HG02588 (cell line): ENCODE measurements around the gene ZNF445.
"Not testable (repeated sequence)": the region's sequence is repeated elsewhere in the genome, so short reads cannot be mapped to it uniquely, and the experiment has no call there.

Experiments
- ATAC-seq: cut with Tn5 transposase; IDR thresholded peaks from one replicate; pipeline ENCODE4 v1.9.1; 2021; ENCODE audit warnings: mild to moderate bottlenecking, moderate library complexity; ENCODE audit not compliant: unreplicated experiment

The ZNF445 gene

DNA sequence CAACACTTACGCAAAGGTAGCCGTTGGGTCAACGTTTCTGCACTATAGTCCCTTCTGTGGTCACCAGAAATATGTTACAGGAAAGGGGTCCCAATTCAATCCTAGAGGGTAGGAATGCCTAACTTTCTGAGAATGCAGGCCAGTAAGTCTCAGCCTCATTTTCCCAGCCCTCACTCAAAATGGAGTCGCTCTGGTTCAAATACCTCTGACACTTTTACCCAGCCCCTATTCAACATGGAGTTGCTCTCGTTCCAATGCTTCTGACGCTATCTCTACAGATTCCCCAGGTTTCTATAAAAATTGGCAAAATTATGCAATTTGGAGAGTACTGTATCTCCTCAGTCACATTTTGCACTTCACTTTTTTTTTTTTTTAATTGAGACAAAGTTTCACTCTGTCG, 39.7 kb downstream of the ZNF445 start:
- no peak for ATAC-seq

DNA sequence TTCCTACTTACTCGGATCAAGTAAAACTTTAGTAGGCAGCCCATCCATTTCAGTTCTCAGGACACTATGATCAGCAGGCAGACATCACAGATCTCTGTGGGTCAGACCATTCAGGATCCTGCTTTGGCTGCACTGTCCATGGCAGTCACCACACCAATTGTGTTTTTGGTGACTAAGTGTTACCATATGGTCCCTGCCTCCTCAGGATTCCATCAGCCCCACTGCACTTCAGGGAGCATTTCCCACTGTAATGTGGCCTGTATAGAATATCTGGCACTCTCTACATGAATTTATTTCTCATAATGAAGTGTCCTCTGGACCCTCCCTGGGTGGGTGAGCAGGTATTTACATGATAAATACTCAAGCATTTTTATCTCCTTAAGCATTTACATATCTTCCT, 41.3 kb downstream of the ZNF445 start:
- no peak for ATAC-seq

DNA sequence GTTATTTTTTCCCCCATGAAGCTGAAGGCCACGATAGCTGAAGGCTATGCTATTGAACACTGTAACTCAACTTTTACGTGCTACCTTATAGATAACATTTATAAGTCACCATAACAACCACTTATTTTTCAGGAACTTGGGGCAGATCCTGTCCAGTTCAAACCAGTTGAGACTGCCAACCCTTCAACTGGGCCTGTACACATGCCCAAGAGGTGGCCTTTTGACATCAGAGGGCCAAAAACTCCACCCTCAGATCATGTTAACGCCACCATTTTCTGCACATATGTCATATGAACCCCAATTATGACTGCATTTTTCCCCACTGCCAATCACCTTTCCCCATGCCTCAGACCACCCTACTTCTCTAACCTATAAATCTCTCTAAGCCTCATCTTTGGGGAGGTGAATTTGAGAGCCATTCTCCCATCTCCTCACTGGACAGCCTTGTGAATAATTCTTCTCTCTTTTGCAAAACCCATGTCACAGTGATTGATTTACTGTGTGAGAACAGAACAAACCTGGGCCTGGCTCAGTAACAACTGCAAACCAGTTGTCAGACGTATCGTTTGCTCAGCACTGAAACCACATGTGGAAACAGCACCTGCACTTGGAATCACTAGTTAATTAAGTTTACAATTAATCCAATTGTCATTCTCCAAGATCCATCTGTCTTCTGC, 42.5 kb downstream of the ZNF445 start:
- ATAC-seq = no peak

DNA sequence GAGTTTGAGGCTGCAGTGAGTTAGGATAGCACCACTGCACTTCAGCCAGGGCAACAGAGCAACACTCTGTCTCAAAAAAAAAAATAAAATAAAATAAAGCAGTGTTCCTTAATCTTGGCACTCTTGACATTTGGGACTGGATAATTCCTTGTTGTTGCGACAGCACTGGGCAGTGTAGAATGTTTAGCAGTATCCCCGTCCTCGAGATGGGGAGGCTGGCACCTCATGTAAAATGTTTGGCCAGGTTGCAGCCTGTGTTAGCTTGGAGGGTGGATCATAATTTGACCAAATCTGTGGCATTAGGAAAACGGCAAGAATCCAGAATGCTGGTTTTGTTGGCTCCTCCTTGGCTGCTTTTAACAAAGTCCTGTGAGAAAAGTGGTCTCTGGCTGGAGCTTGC, 47.0 kb downstream of the ZNF445 start:
- ATAC-seq = no peak

DNA sequence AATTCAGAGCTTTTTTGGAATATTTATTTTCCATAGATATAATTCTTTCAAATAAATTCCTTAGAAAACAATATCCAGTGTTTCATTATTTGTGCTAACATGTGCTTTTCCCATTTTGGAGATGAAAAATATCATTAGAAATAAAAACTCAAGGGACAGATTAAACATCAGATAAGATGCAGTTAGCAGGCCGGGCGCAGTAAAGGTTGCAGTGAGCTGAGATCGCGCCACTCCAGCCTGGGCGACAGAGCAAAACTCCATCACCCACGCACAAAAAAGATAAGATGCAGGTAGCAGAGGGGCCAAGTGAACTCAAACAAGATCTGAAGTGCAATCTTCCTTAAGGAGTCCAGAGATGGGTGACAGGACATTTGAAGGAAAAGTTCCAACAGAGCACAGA, 48.0 kb downstream of the ZNF445 start:
- ATAC-seq = no peak

DNA sequence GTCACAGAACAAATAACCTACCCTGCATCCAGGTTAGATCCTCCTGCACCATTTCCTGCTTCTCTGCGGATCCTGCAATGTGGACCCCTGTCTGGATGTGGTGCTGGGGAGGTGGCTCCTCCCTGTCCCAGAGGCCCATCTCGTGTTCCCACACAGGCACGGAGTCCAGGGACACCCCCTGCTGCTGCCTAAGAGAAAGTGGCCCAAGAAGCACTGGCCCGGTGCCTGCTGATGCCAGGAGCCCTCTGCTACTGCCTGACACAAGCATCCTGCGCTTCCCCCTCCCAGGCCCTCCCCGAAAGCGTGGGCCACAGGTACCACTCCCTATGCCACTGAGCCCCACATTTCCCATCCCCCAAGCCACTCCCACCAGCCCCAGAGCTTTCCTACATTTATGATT, 48.6 kb downstream of the ZNF445 start:
- ATAC-seq = no peak

DNA sequence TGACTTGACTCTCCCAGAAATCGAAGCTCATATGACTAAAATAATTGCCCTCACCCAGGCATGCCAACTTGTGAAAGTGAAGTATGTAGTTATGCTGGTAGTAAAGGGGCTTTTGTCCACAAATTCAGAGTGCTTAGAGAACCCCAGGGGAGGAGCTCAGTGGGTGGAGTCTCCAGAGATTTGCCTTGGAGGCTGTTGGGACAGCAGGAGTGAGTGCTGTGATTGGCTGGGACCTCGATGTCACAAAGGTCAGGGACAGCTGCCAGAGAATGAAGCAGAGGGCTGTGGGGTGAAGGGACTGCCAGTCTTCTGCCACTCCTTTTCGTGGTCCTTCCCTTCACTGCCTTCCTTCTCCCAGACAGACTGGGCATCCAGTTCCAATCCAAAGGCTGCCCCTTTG, 49.8 kb downstream of the ZNF445 start:
- ATAC-seq = no peak

DNA sequence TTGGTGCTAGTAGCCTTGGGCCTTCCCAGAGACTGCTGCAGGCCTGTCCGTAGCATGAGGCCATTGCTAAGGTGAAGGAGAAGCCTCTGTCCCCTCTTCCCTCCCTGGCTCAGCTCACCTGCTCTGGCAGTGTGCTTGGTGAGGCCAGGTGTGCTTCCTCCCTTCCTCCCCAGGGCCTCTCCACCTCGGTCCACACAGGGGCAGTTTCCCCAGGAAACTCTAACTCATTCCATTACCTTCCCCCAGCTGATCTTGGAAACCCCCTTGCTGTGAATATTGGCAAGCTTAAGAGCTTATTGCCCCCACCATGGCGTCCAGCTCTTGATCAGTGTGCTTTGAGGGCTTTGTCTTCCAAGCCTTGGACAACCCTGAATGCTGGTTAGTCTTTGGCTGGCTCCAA, 52.7 kb downstream of the ZNF445 start:
- ATAC-seq = no peak

DNA sequence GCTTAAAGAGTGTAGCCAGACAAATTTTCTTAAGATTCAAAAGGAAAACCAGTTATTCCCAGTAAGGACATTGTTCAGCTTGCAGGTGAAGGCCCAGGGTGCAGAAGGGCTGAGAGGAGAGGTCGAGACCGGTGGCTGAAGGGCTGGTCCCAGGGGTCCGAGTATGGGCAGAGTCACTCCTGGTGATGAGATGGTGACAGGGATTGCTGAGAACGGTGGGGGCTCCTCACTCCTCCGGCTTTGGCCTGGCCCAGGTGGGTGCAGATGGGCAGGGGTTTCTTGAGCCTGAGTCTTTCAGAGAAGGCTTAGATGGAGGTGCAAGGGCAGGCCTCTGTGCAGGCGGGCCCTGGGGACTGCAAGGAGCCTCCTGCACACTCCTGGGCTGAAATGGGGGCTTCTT, 56.2 kb downstream of the ZNF445 start:
- no peak for ATAC-seq

DNA sequence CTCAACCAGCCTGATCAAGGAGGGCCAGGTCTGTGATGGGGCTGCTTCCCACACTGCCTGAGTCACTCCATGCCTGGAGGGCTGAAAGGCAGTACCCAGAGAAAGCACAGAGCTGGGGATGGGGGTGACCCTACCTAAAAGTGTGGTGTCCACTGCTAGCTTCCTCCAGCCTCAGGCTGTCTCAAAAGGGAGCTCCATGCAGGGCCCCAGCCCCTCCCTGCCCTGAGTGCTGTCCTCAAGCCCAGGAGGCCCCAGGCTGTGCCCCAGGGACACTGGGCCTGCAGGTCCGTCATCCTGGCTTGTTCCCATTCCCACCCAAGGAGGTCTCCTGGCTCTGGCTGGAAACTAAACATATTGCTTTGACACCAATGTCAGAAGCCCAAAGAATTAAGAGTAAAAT, 56.8 kb downstream of the ZNF445 start:
- no peak for ATAC-seq

DNA sequence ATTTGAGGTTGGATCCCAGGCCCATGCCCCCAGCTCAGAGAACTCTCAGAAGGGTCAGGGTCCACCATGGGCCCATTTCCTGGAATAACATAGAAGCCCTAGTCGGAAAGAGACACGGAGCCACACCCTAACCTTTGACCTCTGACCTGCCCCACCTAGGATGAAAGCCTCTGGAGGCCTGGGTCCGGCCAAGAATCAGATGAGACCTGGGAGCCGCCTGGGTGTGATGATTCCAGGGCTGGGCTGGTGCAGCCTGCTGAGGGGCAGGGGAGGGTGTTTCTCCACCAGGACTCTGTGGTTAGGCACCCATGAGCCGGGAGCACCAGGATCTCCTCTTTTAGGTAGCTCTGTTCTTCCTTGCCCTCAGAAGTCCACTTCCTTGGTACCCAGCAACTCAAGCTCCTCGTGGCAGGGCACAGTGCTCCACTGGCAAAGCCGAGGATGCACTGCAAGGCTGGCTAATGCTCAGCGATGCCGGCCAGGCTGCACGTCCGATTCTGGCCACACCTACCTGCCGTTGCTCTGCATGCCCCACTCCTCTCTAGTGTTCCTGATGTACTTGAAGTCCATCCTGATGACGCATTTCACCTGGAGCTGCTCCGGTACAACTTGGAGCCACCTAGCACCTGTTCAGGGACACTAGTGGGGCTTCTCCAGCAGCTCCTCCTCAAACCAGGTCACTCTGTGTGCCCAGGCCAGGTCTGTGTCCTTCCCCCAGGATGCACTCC, 57.4 kb downstream of the ZNF445 start:
- no peak for ATAC-seq

DNA sequence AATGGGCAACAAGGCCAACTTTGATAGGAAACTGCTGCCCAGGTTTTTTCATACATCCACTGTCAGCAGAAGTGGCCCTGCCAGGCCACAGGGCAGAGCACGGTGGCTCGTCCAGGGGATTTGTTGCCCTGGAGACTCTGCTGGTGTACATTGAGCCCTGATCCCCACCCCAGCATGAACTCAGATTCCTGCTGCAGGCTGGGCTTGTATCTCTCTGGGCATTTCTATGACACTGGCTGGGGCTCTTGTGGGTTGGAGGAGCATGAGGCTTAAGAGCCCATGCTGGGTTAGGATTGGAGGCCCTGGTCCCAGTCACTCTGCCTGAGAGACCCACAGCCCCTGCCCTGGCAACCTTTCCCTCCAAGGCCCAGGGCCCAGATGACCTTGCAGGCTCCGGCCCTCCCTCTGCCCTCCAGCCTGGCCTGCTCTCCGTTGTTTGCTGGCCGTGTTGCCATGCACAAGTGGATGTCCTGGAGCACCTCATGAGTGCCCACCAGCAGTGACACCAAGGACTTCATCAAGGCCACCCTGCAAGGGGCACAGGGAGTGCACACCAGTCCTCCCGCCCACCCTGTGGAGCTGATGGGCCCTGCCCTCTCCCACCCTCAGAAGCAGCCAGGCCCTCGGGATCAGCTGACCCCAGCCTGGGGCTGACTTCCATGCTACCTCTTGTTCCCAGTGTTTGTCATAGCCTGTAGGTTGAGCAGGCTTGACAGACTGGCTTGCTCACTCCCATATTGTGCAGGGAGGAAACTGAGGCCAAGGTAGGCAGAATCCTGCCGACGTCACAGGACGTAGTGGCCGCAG, 58.2 kb downstream of the ZNF445 start:
- ATAC-seq = no peak

DNA sequence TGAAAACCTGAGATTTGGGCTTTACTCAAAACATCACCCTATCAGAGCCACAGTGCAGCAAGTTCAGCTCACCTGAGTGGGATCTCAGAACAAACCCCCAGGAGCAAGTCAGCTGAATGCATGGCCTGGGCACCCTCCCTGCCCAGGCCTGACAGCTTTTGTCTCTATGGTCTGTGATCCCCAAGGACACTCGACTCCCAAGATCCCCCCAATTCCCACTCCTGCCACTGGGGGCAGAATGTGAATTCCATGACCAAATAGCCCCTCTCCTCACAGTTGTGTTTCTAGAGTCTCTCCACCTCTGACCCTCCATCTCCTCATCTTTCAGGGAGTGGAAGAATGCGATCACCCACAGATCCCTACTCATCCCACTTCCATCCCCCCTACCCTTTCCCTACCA, 58.9 kb downstream of the ZNF445 start:
- ATAC-seq = no peak

DNA sequence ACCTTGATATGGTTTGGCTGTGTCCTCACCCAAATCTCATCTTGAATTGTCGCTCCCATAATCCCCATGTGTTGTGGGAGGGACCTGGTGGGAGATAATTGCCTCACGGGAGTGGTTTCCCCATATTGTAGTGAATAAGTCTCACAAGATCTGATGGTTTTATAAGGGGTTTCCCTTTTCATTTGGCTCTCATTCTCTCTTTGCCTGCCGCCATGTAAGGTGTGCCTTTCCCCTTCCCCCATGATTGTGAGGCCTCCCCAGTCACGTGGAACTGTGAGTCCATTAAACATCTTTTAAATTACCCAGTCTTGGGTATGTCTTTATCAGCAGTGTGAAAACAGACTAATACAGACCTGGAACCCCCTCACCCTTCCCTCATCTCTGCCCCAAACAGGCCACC, 59.4 kb downstream of the ZNF445 start:
- not testable (repeated sequence) for ATAC-seq

DNA sequence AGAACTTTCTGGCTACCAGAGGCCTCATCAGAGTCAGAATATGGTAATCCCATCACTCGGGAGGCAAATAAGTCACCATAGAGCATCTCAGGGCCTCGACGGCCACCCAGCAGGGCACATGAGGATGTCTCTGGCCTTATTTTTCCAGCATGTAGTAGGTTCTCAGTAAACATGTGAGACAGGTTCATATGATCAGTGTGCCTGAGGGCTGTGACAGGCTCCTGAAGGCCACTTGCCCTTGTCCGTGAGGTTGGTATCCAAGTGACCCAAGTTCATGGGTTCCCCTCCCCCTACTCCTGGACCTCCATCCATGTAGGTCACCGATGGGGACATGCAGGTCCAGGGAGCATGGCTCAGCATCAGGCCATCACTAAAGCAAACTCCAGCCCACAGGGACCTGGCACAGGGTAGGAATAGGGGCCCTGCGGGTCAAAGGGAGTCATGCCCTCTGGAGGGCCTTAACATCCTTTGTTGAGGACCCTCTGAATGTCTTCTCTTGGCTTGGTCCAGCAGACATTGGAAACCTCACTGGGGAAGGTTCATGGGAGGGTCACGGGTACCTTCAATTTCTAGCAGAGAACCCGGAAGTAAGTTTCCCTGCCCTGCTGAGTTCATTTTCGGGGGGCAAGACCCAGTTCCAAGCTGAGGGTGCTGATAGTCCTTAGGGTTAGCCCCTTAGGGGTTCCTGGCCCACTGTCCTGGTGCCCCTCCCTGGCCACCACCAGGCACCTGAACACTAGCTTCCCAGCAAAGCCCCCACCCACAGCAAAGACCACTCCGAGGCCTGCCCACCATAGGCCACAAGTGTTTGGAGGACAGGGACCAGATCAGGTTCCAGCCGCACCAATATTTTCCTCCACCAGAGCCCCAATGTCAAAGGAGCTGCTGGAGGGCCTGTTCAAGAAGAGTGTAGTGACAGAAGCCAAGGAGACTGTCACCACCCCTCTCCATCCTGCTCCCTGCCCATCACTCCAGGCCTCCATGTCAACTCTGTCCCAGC, 61.1 kb downstream of the ZNF445 start:
- no peak for ATAC-seq

DNA sequence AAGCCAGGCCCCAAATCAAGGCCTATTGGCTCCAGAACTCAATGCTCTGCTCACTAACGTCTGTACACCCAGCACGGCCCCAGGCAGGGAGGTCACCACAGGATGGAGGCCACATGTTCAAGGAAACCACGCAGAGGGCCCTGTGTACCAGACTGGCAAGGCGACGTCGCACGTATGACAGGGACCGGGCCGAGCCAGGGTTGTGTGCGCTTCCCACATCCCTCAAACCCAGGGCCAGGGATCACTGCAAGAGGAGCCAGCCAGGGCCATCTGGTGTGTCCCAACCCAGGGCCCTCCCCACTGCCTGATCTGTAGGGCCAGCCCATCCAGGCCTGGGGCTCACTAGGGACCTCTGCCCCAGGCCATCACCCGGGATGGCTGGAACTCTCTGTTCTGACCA, 62.0 kb downstream of the ZNF445 start:
- ATAC-seq = no peak

DNA sequence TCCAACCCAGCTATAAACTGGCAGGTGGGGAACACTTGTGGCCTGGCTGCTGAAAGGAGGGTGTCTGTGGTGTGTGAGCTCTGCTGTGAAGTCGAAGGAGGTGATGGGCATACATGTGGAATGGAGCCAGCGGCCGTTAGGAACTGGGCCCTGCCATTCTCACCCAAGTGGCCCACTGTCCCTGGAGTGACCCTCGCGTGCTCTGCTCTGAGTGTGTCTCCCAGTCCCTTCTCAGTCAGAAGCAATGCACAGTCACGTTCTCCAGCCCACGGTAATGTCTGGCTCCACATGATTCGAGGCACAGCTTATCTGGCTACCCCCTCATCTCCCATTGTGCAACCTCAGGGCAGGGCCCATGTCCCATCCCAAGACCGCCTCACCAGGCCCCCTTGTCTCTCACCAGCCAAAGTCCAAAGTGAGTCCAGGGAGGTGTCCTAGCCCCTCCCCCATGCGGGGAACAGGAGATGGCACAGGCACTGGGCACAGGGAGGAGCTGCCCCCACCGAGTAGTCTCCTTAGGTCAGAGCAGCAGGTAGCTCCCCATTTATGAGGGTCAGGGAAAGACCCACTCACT, 62.9 kb downstream of the ZNF445 start:
- no peak for ATAC-seq

DNA sequence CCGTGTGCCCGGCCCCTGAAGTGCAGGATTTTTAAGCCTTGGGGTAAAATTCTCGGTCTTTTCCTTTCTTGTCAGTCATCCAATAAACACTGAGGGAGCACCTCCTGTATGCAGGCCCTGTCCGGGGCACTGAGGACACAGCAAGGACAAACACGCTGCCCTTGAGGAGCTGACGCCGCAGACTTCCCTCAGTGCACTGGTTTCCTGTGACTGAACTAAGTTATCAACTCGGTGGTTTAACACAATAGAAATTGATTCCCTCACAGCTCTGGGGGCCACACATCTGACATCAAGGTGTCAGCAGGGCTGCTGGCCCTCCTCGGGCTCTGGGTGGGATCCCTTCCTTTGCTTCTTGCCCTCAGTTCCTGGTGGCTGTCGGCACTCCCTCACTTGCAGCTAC, 65.1 kb downstream of the ZNF445 start:
- ATAC-seq = no peak

DNA sequence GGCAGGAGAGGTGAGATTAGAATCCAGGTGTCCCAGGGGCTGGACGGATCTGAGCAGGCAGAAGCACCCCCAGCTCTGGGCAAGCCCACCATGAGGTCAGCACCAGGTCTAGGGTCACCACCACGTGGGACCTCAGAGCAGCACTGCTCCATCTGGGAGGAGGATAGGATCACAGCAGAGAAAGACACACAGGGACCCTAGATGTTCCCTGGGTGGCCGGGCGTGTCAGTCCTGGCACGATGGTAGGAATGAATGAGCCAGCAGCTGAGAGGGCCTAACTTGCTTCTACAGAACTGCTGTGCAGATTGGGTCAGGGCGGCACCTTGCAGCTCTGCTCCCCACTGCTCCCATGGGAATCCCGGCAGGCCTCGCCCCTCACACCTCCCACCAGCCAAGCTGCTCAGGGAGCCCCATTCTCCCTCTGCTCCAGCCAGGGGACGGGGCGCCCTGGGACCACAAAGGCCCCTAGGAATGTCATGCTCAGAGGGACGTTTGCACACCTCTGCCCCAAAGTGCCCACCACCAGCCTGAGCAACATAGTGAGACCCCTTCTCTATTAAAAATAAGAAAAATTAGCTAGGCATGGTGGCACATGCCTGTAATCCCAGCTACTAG, 66.3 kb downstream of the ZNF445 start:
- ATAC-seq = no peak
